H1 (cell line): ENCODE data around the gene EHD4. TPM values are rescaled to one million over a fixed set of nuclear protein-coding genes. Genes with fewer than 3 reads are reported as not detected.

Source experiments
- CTCF ChIA-PET: fragments of 300-600 bp; sonication (Branson Sonifier 250); formaldehyde crosslinking; loops from one replicate; lab custom pipeline; 2021; ENCODE audit not compliant: partially characterized antibody; lab: Charles Lee
- POLR2A ChIA-PET: fragments of 300-600 bp; sonication (Branson Sonifier 250); formaldehyde crosslinking; loops from one replicate; lab custom pipeline; 2021; ENCODE audit warnings: inconsistent platforms; ENCODE audit not compliant: partially characterized antibody; lab: Charles Lee
- DNase-seq, 2 experiments: peaks; one replicate each; pipeline versions ENCODE4 v3.0.0 to v3.0.0-alpha.2; 2010 to 2022; ENCODE audit warnings: low spot score in 2 of 2, low read depth in 1 of 2, mixed read lengths in 1 of 2
- FAIRE-seq: peaks from 2 replicates; lab custom pipeline; 2011; peaks lifted over from hg19 to GRCh38; lab: Jason Lieb, UNC
- H2AFZ ChIP-seq: 2 replicates; pipeline ENCODE4 v1.8.1; 2012; ENCODE audit warnings: low read length, inconsistent platforms
- H2AK5ac ChIP-seq: 2 replicates; pipeline ENCODE4 v1.6.1; 2013; ENCODE audit warnings: low read depth, low read length
- H2BK120ac ChIP-seq: replicated peaks from 2 replicates; pipeline ENCODE3; 2013; ENCODE audit warnings: low read depth, low read length, inconsistent platforms
- H2BK12ac ChIP-seq: 2 replicates; pipeline ENCODE4 v1.6.1; 2013; ENCODE audit warnings: low read depth, low read length
- H2BK15ac ChIP-seq: 2 replicates; pipeline ENCODE4 v1.6.1; 2013; ENCODE audit warnings: low read length
- H2BK20ac ChIP-seq: 2 replicates; pipeline ENCODE4 v1.6.1; 2013; ENCODE audit warnings: low read length
- H2BK5ac ChIP-seq: 2 replicates; pipeline ENCODE4 v1.6.1; 2013; ENCODE audit warnings: low read depth, low read length
- H3K14ac ChIP-seq: 2 replicates; pipeline ENCODE4 v1.6.1; 2013; ENCODE audit warnings: inconsistent platforms; ENCODE audit not compliant: insufficient read length
- H3K18ac ChIP-seq: 2 replicates; pipeline ENCODE4 v1.6.1; 2013; ENCODE audit warnings: low read length; ENCODE audit errors: extremely low read depth
- H3K23ac ChIP-seq: 2 replicates; pipeline ENCODE4 v1.6.1; 2013; ENCODE audit warnings: inconsistent platforms; ENCODE audit not compliant: insufficient read length
- H3K23me2 ChIP-seq: 2 replicates; pipeline ENCODE4 v1.6.1; 2013; ENCODE audit warnings: low read depth, low read length
- H3K27ac ChIP-seq: 2 replicates; pipeline ENCODE4 v1.6.1; 2011; ENCODE audit warnings: low read depth, low read length, inconsistent platforms
- H3K27me3 ChIP-seq, 4 experiments: replicated peaks in 1 of 4; 1 replicate in 1 of 4; 2 replicates in 3 of 4; pipeline versions ENCODE4 v1.6.1 to v1.8.1; 2011 to 2013; ENCODE audit warnings: low read length in 3 of 4, mild to moderate bottlenecking in 3 of 4, inconsistent platforms in 2 of 4, mixed read lengths in 2 of 4, moderate library complexity in 1 of 4; ENCODE audit not compliant: control insufficient read depth in 3 of 4, insufficient read depth in 3 of 4; ENCODE audit errors: extremely low read depth in 1 of 4
- H3K36me3 ChIP-seq, 4 experiments: 2 replicates each; pipeline versions ENCODE4 v1.6.1 to v1.8.1; 2011 to 2013; ENCODE audit warnings: mild to moderate bottlenecking in 4 of 4, low read length in 3 of 4, moderate library complexity in 2 of 4, control low read depth in 1 of 4, inconsistent platforms in 1 of 4; ENCODE audit not compliant: insufficient read depth in 4 of 4, control insufficient read depth in 2 of 4
- H3K4ac ChIP-seq: replicated peaks from 2 replicates; pipeline ENCODE3; 2013; ENCODE audit warnings: low read length, low read depth, mixed read lengths, inconsistent platforms; ENCODE audit not compliant: insufficient read length
- H3K4me1 ChIP-seq, 4 experiments: replicated peaks in 1 of 4; 1 replicate in 1 of 4; 2 replicates in 3 of 4; pipeline versions ENCODE4 v1.6.1 to v1.8.1; 2011 to 2013; ENCODE audit warnings: low read length in 3 of 4, inconsistent platforms in 2 of 4, mixed read lengths in 1 of 4; ENCODE audit not compliant: insufficient read depth in 4 of 4, control insufficient read depth in 3 of 4
- H3K4me2 ChIP-seq, 2 experiments: 2 replicates each; pipeline versions ENCODE4 v1.6.1 to v1.8.1; 2011 to 2013; ENCODE audit warnings: low read depth in 2 of 2, low read length in 2 of 2, control low read depth in 1 of 2, inconsistent platforms in 1 of 2, mild to moderate bottlenecking in 1 of 2; ENCODE audit not compliant: insufficient read depth in 1 of 2
- H3K4me3 ChIP-seq, 4 experiments: fragments of 200-600, 300-600 bp in 1 of 4; sonication (generic), shearing (Covaris generic), sonication (Bioruptor Twin) in 1 of 4; 2 replicates each; pipeline versions ENCODE4 v1.5.1 to v1.8.1; 2011 to 2016; ENCODE audit warnings: low read length in 4 of 4, low read depth in 3 of 4, control low read depth in 2 of 4, inconsistent platforms in 2 of 4, mild to moderate bottlenecking in 2 of 4, mixed read lengths in 1 of 4, moderate library complexity in 1 of 4; ENCODE audit not compliant: insufficient read depth in 2 of 4; ENCODE audit errors: extremely low read depth in 1 of 4
- H3K56ac ChIP-seq: replicated peaks from 2 replicates; pipeline ENCODE3; 2013; ENCODE audit warnings: low read depth, mild to moderate bottlenecking, mixed read lengths, low read length, inconsistent platforms; ENCODE audit not compliant: insufficient read length
- H3K79me1 ChIP-seq: 2 replicates; pipeline ENCODE4 v1.6.1; 2013; ENCODE audit warnings: low read depth, low read length, control low read depth
- H3K79me2 ChIP-seq, 2 experiments: 2 replicates each; pipeline versions ENCODE4 v1.6.1 to v1.8.1; 2012 to 2013; ENCODE audit warnings: low read length in 2 of 2, mild to moderate bottlenecking in 2 of 2, inconsistent platforms in 1 of 2; ENCODE audit not compliant: insufficient read depth in 2 of 2, control insufficient read depth in 1 of 2
- H3K9ac ChIP-seq, 4 experiments: replicated peaks in 1 of 4; 1 replicate in 1 of 4; 2 replicates in 3 of 4; pipeline versions ENCODE4 v1.6.1 to v1.8.1; 2011 to 2013; ENCODE audit warnings: low read depth in 3 of 4, low read length in 3 of 4, control low read depth in 2 of 4, mild to moderate bottlenecking in 2 of 4, moderate library complexity in 2 of 4, inconsistent platforms in 1 of 4; ENCODE audit errors: extremely low read depth in 1 of 4
- H3K9me3 ChIP-seq, 2 experiments: 2 replicates each; pipeline versions ENCODE4 v1.6.1 to v1.8.1; 2012 to 2013; ENCODE audit warnings: mild to moderate bottlenecking in 2 of 2, moderate library complexity in 2 of 2, control low read depth in 1 of 2, inconsistent platforms in 1 of 2, low read depth in 1 of 2, low read length in 1 of 2, mixed read lengths in 1 of 2; ENCODE audit not compliant: insufficient read depth in 2 of 2
- H4K20me1 ChIP-seq, 2 experiments: replicated peaks in 1 of 2; 2 replicates each; pipeline versions ENCODE3 to v1.8.1; 2011 to 2013; ENCODE audit warnings: inconsistent platforms in 2 of 2, low read length in 2 of 2, mild to moderate bottlenecking in 1 of 2; ENCODE audit not compliant: insufficient read depth in 2 of 2, control insufficient read depth in 1 of 2
- H4K5ac ChIP-seq: 2 replicates; pipeline ENCODE4 v1.6.1; 2013; ENCODE audit warnings: low read length, low read depth, mixed read lengths, inconsistent platforms; ENCODE audit not compliant: insufficient read length
- H4K8ac ChIP-seq: 2 replicates; pipeline ENCODE4 v1.8.0; 2013; ENCODE audit warnings: mild to moderate bottlenecking, moderate library complexity, low read length, inconsistent platforms; ENCODE audit not compliant: insufficient read depth; ENCODE audit errors: extremely low read depth
- H4K91ac ChIP-seq: replicated peaks from 2 replicates; pipeline ENCODE3; 2013; ENCODE audit warnings: low read length, mixed read lengths, inconsistent platforms; ENCODE audit not compliant: insufficient read length
- BACH1 ChIP-seq: IDR thresholded peaks from 2 replicates; pipeline ENCODE4 v1.6.1; 2012; ENCODE audit warnings: low read length, improper control_type of control experiment
- BCL11A ChIP-seq, 2 experiments: IDR thresholded peaks; one replicate each; pipeline ENCODE4 v1.6.1; 2011; ENCODE audit warnings: low read depth in 2 of 2, low read length in 2 of 2, mild to moderate bottlenecking in 2 of 2
- BRCA1 ChIP-seq: IDR thresholded peaks from 2 replicates; pipeline ENCODE4 v1.6.1; 2012; ENCODE audit warnings: low read depth, low read length, improper control_type of control experiment
- CHD1 ChIP-seq: IDR thresholded peaks from 2 replicates; pipeline ENCODE4 v1.6.1; 2012; ENCODE audit warnings: low read depth, low read length, improper control_type of control experiment
- CREB1 ChIP-seq: IDR thresholded peaks from 2 replicates; pipeline ENCODE4 v1.6.1; 2012; ENCODE audit warnings: inconsistent platforms
- GABPA ChIP-seq: IDR thresholded peaks from 2 replicates; pipeline ENCODE4 v1.6.1; 2011; ENCODE audit warnings: mild to moderate bottlenecking, low read length, moderate library complexity, borderline replicate concordance; ENCODE audit not compliant: insufficient read depth
- HDAC2 ChIP-seq, 2 experiments: fragments of 300-600 bp in 1 of 2; sonication (generic) in 1 of 2; IDR thresholded peaks; 2 replicates each; pipeline ENCODE4 v1.6.1; 2011 to 2012; ENCODE audit warnings: low read depth in 2 of 2, low read length in 2 of 2, mild to moderate bottlenecking in 2 of 2, moderate library complexity in 2 of 2, borderline replicate concordance in 1 of 2, inconsistent platforms in 1 of 2
- MAFK ChIP-seq: IDR thresholded peaks from 2 replicates; pipeline ENCODE4 v1.6.1; 2012; ENCODE audit warnings: low read depth, mild to moderate bottlenecking, improper control_type of control experiment, low read length
- NRF1 ChIP-seq: IDR thresholded peaks from 2 replicates; pipeline ENCODE4 v1.6.1; 2011; ENCODE audit warnings: mild to moderate bottlenecking, low read depth, low read length, improper control_type of control experiment
- POLR2AphosphoS5 ChIP-seq: IDR thresholded peaks from 2 replicates; pipeline ENCODE4 v1.6.1; 2011; ENCODE audit warnings: low read depth, low read length
- RFX5 ChIP-seq: IDR thresholded peaks from 2 replicates; pipeline ENCODE4 v1.6.1; 2011; ENCODE audit warnings: low read depth, low read length, improper control_type of control experiment, borderline replicate concordance
- SP1 ChIP-seq: IDR thresholded peaks from 2 replicates; pipeline ENCODE4 v1.6.1; 2011; ENCODE audit warnings: low read depth, low read length
- SP4 ChIP-seq: IDR thresholded peaks from 2 replicates; pipeline ENCODE4 v1.6.1; 2012; ENCODE audit warnings: low read length, inconsistent platforms
- TAF1 ChIP-seq: IDR thresholded peaks from 2 replicates; pipeline ENCODE4 v1.6.1; 2011; ENCODE audit warnings: mild to moderate bottlenecking, low read depth, low read length
- TCF12 ChIP-seq: IDR thresholded peaks from 2 replicates; pipeline ENCODE4 v1.6.1; 2011; ENCODE audit warnings: low read depth, mild to moderate bottlenecking, low read length
- WGBS, 2 experiments: shearing (Covaris generic) in 1 of 2; methylation state at CpG; one replicate each; pipeline versions ENCODE4 v1.1.6 to v1.1.7; 2013 to 2015; ENCODE audit warnings: low lambda C conversion rate in 2 of 2, mixed read lengths in 2 of 2, inconsistent platforms in 1 of 2, low coverage in 1 of 2, missing lambda C conversion rate in 1 of 2; ENCODE audit not compliant: insufficient replicate concordance in 2 of 2, insufficient coverage in 1 of 2, insufficient read length in 1 of 2; ENCODE audit errors: extremely low coverage in 1 of 2, missing lambda C conversion rate in 1 of 2; 5-methylcytosine and 5-hydroxymethylcytosine counted together
- polyA plus RNA-seq, 7 experiments: library from polyadenylated mRNA; depleted of rRNA in 3 of 7; stranded (reverse) in 5 of 7; unstranded in 2 of 7; fragments of >200 nt in 5 of 7; fragments of 200-250 nt in 2 of 7; gene quantifications; 1 replicate in 5 of 7; 2 replicates in 1 of 7; 4 replicates in 1 of 7; pipeline versions ENCODE4 v1.2.1 to v1.2.3, GENCODE V29; 2011 to 2013; ENCODE audit warnings: missing spikeins in 2 of 7, mixed read lengths in 2 of 7
- total RNA-seq: library from RNA; stranded (reverse); fragmentation: NEBNext Ultra II Directional; extraction: Animal tissue kit (Norgen Biotek cat#: 25700); gene quantifications from 2 replicates; pipeline ENCODE4 v1.2.1, GENCODE V29; 2021
- TF ChIP-seq, protein P1 (sequence below): IDR thresholded peaks from 2 replicates; pipeline ENCODE4 v1.6.1; 2012; ENCODE audit warnings: inconsistent platforms

The EHD4 gene
- total and polyA plus RNA-seq, 2 of the 8 experiments (the other 6 are each of a cell fraction or from before 2014, with no cell fraction given): 17.5 to 24.5 TPM

DNA sequence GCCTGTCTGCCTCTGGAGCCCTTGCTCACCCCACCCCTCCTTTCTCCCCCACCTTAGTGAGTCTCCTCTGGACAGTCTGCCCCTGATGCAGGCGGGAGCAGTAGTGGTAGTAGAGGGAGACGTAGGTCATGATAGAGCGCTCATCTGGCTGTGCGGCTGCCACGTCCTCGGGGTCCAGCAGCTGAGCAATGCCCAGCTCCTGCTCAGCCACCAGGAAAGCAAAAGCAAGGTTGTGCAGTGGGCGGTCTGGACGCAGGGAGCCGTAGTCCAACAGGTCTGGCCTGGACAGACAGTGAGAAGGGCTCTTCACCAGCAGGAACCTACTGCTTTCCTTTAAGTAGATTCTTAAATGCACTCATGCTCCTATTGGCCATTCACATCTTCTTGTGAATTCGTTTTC is 85.2 kb downstream of the EHD4 start:
- peaks cover 4% of the 10 kb centered on the region; the same call in 1 of the 2 replicates for H3K23me2 ChIP-seq
- H3K79me2 ChIP-seq: no peaks in the 10 kb centered on the region
- H4K5ac ChIP-seq: no peak overlapping the region
- no peak overlapping the region for H2AFZ ChIP-seq
- no peaks in the 10 kb centered on the region for H3K79me1 ChIP-seq
- H3K36me3 ChIP-seq: no peaks in the 10 kb centered on the region
- no peak overlapping the region for H3K4me2 ChIP-seq
- WGBS, 2 experiments: 84% methylated on average over 10 of the region's 10 CpGs; no CpG with 5 or more reads in 1 of the 2 experiments
- DNase-seq (no peak), FAIRE-seq (no peak)
- ChIA-PET POLR2A (interaction anchor here (1.0 to 1.4 kb wide), 3 partner anchors 11 to 30 kb away, joined by 3 to 5 read pairs (median 3); no protein-coding TSS in a partner anchor), CTCF (interaction anchor here (1.1 to 3.0 kb wide), 5 partner anchors 8 to 26 kb away, joined by 3 to 8 read pairs (median 5); no protein-coding TSS in a partner anchor)
- H3K9ac ChIP-seq: no peak overlapping the region
- H2BK20ac ChIP-seq: no peak overlapping the region
- no peaks in the 10 kb centered on the region for H3K9me3 ChIP-seq
- H4K20me1 ChIP-seq: no peaks in the 10 kb centered on the region
- no peak overlapping the region for H3K23ac ChIP-seq
- H2BK12ac ChIP-seq: no peak overlapping the region
- no peak overlapping the region for H3K18ac ChIP-seq
- no peak overlapping the region for H2BK120ac ChIP-seq
- H2BK5ac ChIP-seq: no peak overlapping the region
- no peak overlapping the region for H4K91ac ChIP-seq
- H3K27ac ChIP-seq: no peak overlapping the region
- H3K27me3 ChIP-seq: peaks cover 8 to 15% (median 14%) of the 10 kb centered on the region in 4 experiments
- H4K8ac ChIP-seq: no peak overlapping the region
- no peak overlapping the region for H3K4ac ChIP-seq
- peaks cover 0 to 4% (median 2%) of the 10 kb centered on the region in 4 experiments; a peak in 5 of 7 replicates for H3K4me1 ChIP-seq
- no peak overlapping the region for H3K56ac ChIP-seq
- no peak overlapping the region for H3K4me3 ChIP-seq
- no peak overlapping the region for H3K14ac ChIP-seq
- no peak overlapping the region for H2BK15ac ChIP-seq
- no peak overlapping the region for H2AK5ac ChIP-seq
- TF ChIP-seq POLR2AphosphoS5 (no peak), GABPA (no peak), BRCA1 (no peak), CREB1 (no peak), HDAC2 (IDR thresholded peaks at IDR 0.05; ENCODE audit: borderline replicate concordance in 1 of 2, low read depth in 2 of 2, low read length in 2 of 2) (no peak), SP4 (no peak), TCF12 (no peak), RFX5 (no peak), SP1 (no peak), MAFK (no peak), NRF1 (no peak), BACH1 (no peak), CHD1 (no peak), BCL11A (IDR thresholded peaks at IDR 0.05; ENCODE audit: low read depth in 2 of 2, low read length in 2 of 2) (no peak), TAF1 (no peak)
- TF ChIP-seq, protein P1, sequence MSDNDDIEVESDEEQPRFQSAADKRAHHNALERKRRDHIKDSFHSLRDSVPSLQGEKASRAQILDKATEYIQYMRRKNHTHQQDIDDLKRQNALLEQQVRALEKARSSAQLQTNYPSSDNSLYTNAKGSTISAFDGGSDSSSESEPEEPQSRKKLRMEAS: no peak
